GM12874 (cell line): ENCODE measurements around the gene IL17A.

Source experiments
- CTCF ChIP-seq: IDR thresholded peaks from 2 replicates; pipeline ENCODE4 v1.5.1; 2011; ENCODE audit warnings: low read depth, mild to moderate bottlenecking, control low read depth, low read length, moderate library complexity; ENCODE audit not compliant: insufficient read depth

Gene IL17A

GRCh38 chr6:52167267-52167666 is 18.9 kb upstream of the IL17A start:
- TF ChIP-seq CTCF: no peak

GRCh38 chr6:52174118-52174517 is 12.1 kb upstream of the IL17A start:
- no peak for TF ChIP-seq CTCF

GRCh38 chr6:52176550-52176949 is 9.6 kb upstream of the IL17A start:
- TF ChIP-seq CTCF: no peak

- no peak for TF ChIP-seq CTCF
These were observed 8.2 kb upstream of the IL17A start for GRCh38 chr6:52177961-52178360.

- no peak for TF ChIP-seq CTCF
These were observed 5.2 kb upstream of the IL17A start for GRCh38 chr6:52180787-52181558.

- TF ChIP-seq CTCF: no peak
These were observed 3.0 kb upstream of the IL17A start for GRCh38 chr6:52183131-52183713.

- no peak for TF ChIP-seq CTCF
These were observed 305 bp downstream of the IL17A start for GRCh38 chr6:52186480-52186879.
